Measurements from ENCODE around the gene FOXP3.
"Not testable (repeated sequence)": the region's sequence is repeated elsewhere in the genome, so short reads cannot be mapped to it uniquely, and the experiment has no call there.

Gene FOXP3
- long read RNA-seq, donor 1, result 0 reads
- long read RNA-seq, donor 2, result 0 reads
- long read RNA-seq, donor 3, result 0 reads
- long read RNA-seq, donor 4, result 0 reads
- long read RNA-seq, donor 5, partial matches to known transcripts, result 13 of 19 reads
- long read RNA-seq, donor 5, other reads (novel, unspliced or antisense), result 6 of 19 reads
- long read RNA-seq, donor 6, result 0 reads
- long read RNA-seq, donor 7, partial matches to known transcripts, result 7 of 7 reads
- long read RNA-seq, donor 7, other reads (novel, unspliced or antisense), result 0 of 7 reads
- long read RNA-seq, donor 8, result 0 reads

- DNase-seq, result no peak
These were observed at the start of gene FOXP3 for GRCh38 chrX:49264460-49264859. Gene FOXP3, minus strand, starts transcription at chrX:49264710. Its CDS starts 6,205 bp downstream, at chrX:49258505.

- no peak for DNase-seq
These were observed 47.7 kb upstream of the FOXP3 start for GRCh38 chrX:49312176-49312575.

GRCh38 chrX:49310371-49310770, 45.9 kb upstream of the FOXP3 start:
- peak; percentile 18 for DNase-seq

- peak; percentile 39 for DNase-seq
These were observed 45.0 kb upstream of the FOXP3 start for GRCh38 chrX:49309401-49309981.

GRCh38 chrX:49308604-49309269, 44.2 kb upstream of the FOXP3 start:
- no peak for DNase-seq

- DNase-seq, result not testable (repeated sequence)
These were observed 43.3 kb upstream of the FOXP3 start for GRCh38 chrX:49307775-49308174.

- no peak for DNase-seq
These were observed 38.8 kb upstream of the FOXP3 start, which contains the start of gene GAGE10 for GRCh38 chrX:49303346-49303745. Gene GAGE10, plus strand, starts transcription at chrX:49303646. Its CDS starts 1,214 bp downstream, at chrX:49304860.

GRCh38 chrX:49300703-49301102, 36.2 kb upstream of the FOXP3 start:
- no peak for DNase-seq

GRCh38 chrX:49299293-49299692, 34.8 kb upstream of the FOXP3 start:
- DNase-seq, result not testable (repeated sequence)

- no peak for DNase-seq
These were observed 28.2 kb upstream of the FOXP3 start for GRCh38 chrX:49292400-49293362.

- peak; percentile 21 for DNase-seq
These were observed 27.3 kb upstream of the FOXP3 start for GRCh38 chrX:49291615-49292337.

GRCh38 chrX:49290215-49290614, 25.7 kb upstream of the FOXP3 start:
- DNase-seq, result no peak

- DNase-seq, result no peak
These were observed 23.2 kb upstream of the FOXP3 start for GRCh38 chrX:49287665-49288064.

GRCh38 chrX:49286581-49286980, 22.1 kb upstream of the FOXP3 start:
- DNase-seq, result no peak

- no peak for DNase-seq
These were observed 21.6 kb upstream of the FOXP3 start for GRCh38 chrX:49286136-49286535.

- DNase-seq, result no peak
These were observed 19.7 kb upstream of the FOXP3 start for GRCh38 chrX:49284212-49284611.

GRCh38 chrX:49282647-49283011, 18.1 kb upstream of the FOXP3 start:
- DNase-seq, result no peak

GRCh38 chrX:49278081-49278480, 13.6 kb upstream of the FOXP3 start:
- DNase-seq, result no peak

GRCh38 chrX:49277535-49277830, 13.0 kb upstream of the FOXP3 start:
- DNase-seq, result no peak

GRCh38 chrX:49276671-49277534, 12.4 kb upstream of the FOXP3 start:
- DNase-seq, result no peak

GRCh38 chrX:49276207-49276606, 11.7 kb upstream of the FOXP3 start:
- no peak for DNase-seq
